Testis (tissue), 2 donors: Measurements from ENCODE around the gene ST3GAL2.

Experiments
- CTCF ChIP-seq, 3 experiments: fragments of 450-650 bp in 2 of 3; fragments of 200-600 bp in 1 of 3; sonication (generic) in 1 of 3; IDR thresholded peaks; one replicate each; pipeline ENCODE4 v1.5.1; 2016 to 2019; ENCODE audit warnings: antibody characterized with exemption in 3 of 3, mild to moderate bottlenecking in 2 of 3, moderate library complexity in 1 of 3
- POLR2A ChIP-seq: fragments of 450-650 bp; IDR thresholded peaks from one replicate; pipeline ENCODE4 v1.6.1; 2017; ENCODE audit warnings: antibody characterized with exemption, mild to moderate bottlenecking, moderate library complexity

DNA sequence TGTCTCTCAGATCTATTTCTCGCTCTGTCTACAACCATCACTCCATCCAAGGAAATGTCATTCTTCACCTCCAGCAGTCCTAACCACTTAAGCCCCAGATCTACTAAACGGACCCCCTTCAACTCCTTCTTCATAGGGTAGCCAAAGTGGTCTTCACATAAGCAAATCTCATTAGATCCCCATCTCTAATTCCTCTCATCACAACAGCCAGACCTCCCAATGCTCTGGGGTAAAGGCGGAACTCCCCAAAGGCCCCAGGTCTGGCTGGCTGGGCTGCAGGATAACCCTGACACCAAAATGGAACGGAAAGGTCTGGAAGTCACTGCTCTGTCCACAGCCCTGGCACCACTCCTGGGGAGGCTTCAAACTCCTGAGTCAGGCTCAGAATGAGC is 11.1 kb downstream of the ST3GAL2 start:
- TF ChIP-seq CTCF (IDR thresholded peaks at IDR 0.05) (no peak), POLR2A (no peak)
